Effector CD8-positive, alpha-beta T cell (primary cell): ENCODE data around the gene FAM131B.
"Not testable (repeated sequence)": the region's sequence is repeated elsewhere in the genome, so short reads cannot be mapped to it uniquely, and the experiment has no call there.

Source experiments
- DNase-seq: peaks from one replicate; lab custom pipeline; 2025; lab: John Stamatoyannopoulos, UW

Gene FAM131B

DNA sequence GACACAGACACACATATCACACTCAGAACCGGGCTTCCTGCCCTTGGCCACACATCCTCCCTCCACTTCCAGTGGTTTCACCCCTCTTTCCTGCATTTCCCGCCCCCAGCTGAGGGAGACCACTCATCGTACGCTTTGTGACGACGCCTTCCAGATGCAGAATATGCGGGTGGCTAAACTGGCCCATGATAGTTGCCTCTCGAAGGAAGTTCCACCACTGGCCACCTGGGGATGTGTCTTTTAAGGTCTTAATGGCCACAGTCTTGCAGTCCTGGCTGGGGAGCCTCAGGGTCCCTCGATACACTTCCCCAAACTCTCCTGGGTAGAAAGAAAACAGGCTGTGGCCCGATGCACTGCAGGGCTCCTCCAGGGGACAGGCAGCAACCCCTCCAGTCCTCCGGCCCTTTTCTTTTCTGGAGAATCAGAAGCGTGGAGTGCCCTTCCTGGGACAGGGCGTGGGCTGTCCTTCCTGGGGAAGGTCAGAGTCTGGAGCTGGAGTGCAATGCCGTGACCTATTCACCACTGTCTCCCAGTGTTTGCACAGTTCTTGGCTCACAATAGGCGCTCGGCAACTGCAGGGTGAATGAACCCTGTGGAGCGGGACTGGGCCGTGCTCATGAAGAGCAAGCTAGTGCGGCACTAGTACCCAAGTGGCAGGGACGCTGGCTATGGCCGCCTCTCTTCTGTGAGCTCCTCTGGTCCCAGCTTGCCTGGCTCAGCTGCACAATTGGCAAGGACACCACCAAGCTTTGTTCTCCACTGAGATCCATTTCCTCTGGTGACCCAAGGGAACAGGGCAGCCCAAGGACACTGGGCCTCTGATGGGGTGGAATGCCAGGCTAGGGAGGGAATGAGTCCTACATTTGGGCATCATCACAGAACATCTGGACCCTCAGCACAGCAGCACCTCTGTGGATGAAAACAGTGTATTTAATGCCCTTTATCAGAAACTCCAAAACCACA is 33.0 kb upstream of the FAM131B start:
- no peak for DNase-seq

DNA sequence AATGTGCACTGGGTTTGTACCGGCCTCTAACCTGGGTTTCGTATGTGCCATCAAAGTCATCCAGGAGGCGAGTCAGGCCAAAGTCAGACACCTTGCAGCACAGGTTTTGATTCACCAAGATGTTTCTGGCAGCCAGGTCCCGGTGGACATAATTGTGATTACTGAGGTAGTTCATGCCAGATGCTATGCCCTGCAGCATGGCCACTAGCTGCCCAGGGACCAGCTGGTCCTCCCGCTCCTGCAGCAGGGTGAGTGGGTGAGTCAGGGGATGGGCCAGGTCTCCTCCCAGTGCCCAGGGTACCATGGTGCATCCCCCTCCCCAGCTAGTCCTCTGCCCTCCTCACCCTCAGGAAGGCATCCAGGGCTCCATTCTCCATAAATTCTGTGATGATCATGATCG is 32.3 kb upstream of the FAM131B start:
- no peak for DNase-seq

DNA sequence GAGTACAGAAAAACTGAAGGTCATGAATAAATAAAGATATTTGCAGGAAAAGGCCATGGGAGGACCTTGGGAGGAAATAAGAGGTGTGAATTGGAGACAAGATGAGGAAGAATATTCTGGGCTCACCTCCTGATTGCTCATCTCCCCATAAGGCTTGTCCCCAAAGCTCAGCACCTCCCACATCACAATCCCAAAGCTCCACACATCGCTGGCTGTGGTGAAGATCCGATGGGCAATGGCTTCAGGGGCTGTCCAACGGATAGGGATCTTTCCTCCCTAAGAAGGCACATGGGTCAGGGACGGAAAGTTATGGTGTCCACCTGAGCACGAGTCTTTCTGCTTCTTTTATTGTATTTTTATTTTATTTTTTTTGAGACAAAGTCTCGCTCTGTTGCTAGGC is 31.6 kb upstream of the FAM131B start:
- no peak for DNase-seq

DNA sequence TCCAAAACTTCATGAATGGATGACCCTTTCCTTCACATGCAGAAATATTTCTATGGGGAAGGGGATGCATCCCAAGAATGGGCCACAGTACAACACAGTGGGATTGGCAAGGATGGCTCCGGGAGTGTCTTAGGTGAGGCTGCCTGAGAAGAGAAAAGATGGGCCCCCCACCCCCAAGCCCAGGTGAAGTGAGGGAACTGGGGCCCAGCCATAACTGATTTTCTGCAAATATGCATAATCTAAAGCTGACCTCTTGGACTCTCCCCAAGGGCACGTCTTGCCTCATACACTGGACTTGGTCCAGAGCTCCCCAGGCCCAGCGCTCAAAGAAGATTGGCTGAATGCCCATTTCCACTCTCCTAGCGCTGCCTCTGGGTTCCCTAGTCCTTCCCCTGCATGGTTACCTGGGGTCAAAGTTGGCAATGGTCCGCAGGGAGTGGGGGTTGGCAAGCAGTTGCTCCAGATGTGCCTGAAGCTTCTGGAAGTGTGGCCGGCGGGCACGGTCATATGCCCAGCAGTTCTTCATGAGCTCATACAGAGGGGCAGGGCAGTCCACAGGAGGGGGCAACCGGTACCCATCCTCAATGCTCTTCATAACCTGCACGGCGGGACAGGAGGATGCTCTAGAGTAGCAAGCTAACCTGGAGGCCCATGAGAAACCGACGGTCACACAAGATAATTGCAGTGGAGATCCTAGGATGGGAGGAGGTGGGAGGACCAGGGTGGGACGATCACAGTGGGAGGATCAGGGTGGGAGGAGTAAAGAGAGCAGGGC is 30.9 kb upstream of the FAM131B start:
- DNase-seq: no peak

- DNase-seq: no peak
These were observed 30.4 kb upstream of the FAM131B start for GRCh38 chr7:143392875-143393266.

DNA sequence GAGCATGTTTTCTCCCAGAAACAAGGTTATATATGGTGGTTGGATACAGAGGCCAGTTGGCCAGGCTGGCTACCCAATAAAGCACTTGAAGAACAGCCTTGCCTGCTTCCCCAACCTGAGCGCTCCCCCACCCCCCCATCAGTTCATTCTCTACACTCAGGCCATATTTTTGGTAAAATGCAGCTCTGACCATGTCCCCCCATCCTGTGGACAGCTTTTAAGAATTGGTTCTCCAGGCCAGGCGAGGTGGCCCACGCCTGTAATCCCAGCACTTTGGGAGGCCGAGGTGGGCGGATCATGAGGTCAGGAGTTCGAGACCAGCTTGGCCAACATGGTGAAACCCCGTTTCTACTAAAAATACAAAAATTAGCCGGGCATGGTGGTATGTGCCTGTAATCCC is 29.9 kb upstream of the FAM131B start:
- not testable (repeated sequence) for DNase-seq

- DNase-seq: no peak
These were observed 29.2 kb upstream of the FAM131B start for GRCh38 chr7:143391462-143392404.

DNA sequence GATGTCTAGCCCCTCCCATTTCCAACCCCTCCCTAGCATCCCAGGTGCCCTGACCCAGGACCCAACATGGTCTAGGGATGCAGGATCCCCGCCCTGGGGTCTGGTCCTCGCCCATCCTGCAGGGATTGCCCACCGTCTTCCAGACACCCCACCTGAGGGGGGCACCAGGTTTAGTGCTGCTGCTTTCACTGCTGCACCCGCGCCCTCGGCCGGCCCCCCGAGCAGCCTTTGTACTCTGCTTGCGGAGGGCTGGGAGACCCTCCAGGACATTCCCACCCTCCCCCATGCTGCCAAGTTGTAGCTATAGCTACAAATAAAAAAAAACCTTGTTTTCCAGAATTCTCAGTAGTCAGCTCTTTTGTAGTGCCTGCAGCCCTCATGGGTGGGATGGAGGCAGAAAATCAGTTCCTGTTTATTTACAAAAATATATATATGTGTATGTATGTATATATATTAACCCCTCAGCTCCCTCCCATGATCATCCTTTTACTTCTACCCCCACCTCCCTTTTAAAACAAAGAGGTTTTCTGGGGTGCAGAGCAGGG is 28.3 kb upstream of the FAM131B start:
- no peak for DNase-seq

GRCh38 chr7:143390104-143390772 is 27.7 kb upstream of the FAM131B start:
- no peak for DNase-seq

- DNase-seq: no peak
These were observed 27.0 kb upstream of the FAM131B start for GRCh38 chr7:143389316-143390103.

DNA sequence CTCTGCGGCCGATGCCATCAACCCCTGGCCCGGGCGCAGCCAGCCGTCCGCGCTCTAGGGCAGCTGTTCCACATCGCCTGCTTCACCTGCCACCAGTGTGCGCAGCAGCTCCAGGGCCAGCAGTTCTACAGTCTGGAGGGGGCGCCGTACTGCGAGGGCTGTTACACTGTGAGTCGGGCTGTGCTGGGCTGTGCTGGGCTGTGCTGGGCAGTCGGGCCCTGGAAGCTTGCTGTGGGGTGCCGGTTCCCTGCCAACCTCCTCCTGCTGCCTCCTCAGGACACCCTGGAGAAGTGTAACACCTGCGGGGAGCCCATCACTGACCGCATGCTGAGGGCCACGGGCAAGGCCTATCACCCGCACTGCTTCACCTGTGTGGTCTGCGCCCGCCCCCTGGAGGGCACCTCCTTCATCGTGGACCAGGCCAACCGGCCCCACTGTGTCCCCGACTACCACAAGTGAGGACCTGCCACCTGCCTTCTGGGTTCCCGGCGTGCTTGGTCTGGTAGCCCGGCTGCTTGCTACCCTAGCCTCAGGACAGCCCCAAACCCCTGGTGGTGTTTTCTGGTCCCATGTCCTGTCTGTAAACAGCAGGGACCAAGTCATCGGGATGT is 26.1 kb upstream of the FAM131B start:
- no peak for DNase-seq

- DNase-seq: no peak
These were observed 25.5 kb upstream of the FAM131B start for GRCh38 chr7:143388051-143388450.

DNA sequence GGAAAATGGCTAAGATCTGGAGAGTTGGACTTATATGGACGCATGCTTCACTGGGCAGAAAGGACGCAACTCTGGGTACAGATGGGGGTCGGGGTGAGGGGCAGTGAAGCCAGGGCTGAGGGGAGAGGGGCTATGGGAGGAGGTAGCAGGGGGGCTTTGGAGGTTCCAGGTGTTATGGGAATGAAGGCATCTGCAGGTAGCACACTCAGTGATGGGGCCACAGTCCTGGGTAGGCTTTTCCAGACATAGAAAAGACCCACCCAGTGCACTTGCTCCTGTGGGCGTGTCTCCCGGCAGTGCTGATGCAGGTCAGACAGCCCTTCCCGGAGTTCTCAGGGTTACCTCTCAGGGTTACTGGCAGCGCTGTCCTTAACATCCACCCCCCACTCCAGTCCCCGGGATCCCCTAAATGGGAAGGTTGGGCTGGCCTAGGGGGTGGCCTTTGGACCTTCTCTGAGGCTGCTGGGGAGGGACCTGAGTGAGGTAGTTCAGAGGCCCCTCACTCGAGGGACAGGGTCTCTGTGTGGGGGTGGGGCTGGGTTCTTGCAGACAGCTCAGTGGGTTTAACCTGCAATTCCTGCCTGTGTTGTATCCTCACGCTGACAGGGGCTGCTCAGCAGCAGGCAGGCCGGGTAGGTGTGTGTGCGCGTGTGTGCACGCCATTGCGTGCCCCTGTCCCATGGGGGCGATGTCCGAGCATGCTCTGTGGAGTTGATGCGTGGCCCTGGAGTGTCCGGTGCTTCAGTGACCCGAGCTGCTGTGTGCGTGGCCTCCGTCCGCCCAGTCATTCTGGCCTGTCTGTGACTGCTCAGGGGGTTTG is 24.9 kb upstream of the FAM131B start:
- DNase-seq: no peak

DNA sequence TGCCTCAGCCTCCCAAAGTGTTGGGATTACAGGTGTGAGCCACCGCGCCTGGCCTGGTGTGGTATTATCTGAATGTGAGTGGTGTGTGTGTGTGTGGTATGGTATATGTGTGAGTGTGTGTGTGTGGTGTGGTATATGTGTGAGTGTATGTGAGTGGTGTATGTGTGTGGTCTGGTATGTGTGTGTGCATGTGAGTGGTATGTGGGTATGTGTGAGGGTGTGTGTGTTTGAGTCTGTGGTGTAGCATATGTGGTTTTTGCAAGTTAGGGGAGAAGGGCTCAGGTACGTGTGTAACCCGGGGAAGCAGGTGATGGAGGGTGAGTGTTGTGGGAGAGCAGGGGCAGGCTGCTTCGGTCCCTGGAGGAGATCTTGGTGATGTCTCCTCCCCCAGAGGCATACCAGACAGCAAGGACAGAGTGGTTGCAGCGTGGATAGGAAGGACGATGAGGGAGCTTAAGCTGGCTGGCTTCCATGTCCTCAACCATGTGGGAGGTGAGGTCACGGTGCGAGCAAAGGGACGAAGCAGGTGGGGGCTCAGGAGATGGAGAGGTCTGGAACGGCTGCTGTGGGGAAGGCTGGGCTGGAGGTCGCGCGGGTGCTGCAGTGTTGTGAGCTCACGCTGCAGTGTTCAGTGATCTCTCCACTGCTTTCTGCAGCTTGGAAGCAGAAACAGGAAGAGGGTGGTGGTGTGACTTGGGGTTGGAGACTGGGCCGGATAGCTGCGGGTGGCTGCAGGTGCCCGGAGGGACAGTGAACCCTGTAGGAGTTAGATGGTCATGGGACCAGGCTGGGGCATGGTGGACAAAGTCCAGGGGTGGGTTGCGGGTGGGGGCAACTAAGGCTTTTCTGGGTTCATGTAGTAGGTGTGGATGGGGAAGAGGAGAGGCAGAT is 23.6 kb upstream of the FAM131B start:
- DNase-seq: no peak

DNA sequence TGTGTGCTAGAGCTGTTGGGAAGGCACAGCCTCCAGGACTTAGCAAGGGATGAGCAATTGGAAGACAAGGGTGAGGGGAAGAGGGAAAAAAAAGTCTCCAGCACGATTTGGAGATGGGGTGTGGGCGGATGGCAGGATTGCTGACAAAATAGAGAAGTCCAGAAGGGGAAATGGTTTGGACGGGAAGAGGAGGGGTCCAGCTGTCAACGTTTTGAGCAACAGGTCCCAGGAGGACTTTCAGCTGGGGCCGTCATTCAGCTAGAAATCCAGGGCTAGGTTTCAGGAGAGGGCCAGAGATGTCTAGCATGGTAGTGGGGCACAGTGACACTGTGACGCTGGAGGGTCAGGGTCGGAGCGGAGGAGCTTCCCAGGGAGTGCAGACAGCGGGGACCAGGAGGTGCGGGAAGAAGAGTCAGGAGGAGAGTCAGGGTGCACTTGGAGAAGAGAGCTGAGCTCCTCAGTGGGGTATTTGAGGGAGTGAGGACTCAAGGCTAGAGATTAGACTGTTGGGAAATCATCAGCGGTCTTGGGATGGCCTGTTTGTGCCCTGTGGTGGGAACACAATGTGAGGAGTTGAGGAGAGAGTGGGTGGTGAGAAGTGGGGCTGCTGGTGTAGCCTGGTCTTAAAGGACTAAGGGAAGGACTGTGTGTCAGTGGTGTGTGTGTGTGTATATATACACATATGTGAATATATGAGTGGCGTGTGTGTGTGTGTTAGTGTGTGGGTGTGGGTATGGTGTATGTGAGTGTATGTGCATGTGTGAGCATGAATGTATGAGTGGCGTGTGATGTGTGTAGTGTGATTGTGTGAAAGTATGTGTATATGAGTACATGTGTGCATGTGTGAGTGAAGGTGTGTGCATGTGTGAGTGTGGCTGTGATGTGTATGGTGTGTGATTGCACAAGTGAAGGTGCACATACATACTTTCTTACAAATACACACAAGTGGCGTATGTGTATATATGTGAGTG is 22.4 kb upstream of the FAM131B start:
- no peak for DNase-seq

GRCh38 chr7:143384148-143384547 is 21.6 kb upstream of the FAM131B start:
- DNase-seq: no peak

DNA sequence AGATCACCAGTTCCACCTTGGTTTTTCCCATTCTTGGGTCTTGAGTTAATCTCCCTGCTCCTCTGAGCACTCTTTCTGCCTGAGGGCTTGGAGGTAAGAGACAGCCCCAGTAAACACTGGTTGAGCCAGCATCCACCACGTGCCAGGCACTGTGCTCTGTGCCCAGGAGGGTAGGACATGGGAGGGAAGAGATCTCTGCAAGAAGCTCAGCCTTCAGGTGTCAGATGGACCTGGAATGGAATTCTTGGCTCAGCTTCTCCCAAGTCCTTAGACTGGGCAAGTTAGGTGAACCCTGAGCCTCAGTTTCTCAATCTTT is 21.1 kb upstream of the FAM131B start:
- no peak for DNase-seq
